GM12878 (cell line): ENCODE data around the gene DUS1L.

Source experiments
- CTCF ChIP-seq, 3 experiments: IDR thresholded peaks in 2 of 3; conservative IDR thresholded peaks in 1 of 3; 2 replicates each; pipeline ENCODE4 v1.5.1; 2011; ENCODE audit warnings: low read depth in 3 of 3, low read length in 3 of 3, mild to moderate bottlenecking in 3 of 3, control low read depth in 2 of 3, moderate library complexity in 2 of 3, inconsistent platforms in 1 of 3, mixed read lengths in 1 of 3; ENCODE audit not compliant: control insufficient read depth in 2 of 3, insufficient read depth in 1 of 3; ENCODE audit errors: extremely low read depth in 1 of 3
- GATAD2B ChIP-seq: fragments of 450-650 bp; conservative IDR thresholded peaks from 2 replicates; pipeline ENCODE4 v1.6.1; 2017; ENCODE audit warnings: low read depth, mild to moderate bottlenecking, moderate library complexity
- JUNB ChIP-seq: IDR thresholded peaks from 2 replicates; pipeline ENCODE4 v1.6.1; 2016; ENCODE audit warnings: antibody characterized with exemption, mild to moderate bottlenecking
- NFYB ChIP-seq: IDR thresholded peaks from 2 replicates; pipeline ENCODE4 v1.6.1; 2011; ENCODE audit warnings: low read depth, mild to moderate bottlenecking, low read length, improper control_type of control experiment, moderate library complexity; ENCODE audit not compliant: insufficient read depth
- NKRF ChIP-seq: fragments of 450-650 bp; conservative IDR thresholded peaks from 2 replicates; pipeline ENCODE4 v1.6.1; 2017; ENCODE audit warnings: mild to moderate bottlenecking, moderate library complexity
- POLR2A ChIP-seq: IDR thresholded peaks from 2 replicates; pipeline ENCODE4 v1.6.1; 2011; ENCODE audit warnings: low read depth, mild to moderate bottlenecking, low read length
- RELA ChIP-seq: fragments of 450-650 bp; IDR thresholded peaks from 2 replicates; pipeline ENCODE4 v1.8.0; 2014; ENCODE audit warnings: borderline replicate concordance; ENCODE audit not compliant: partially characterized antibody

- TF ChIP-seq NKRF (0 out of 2 replicates have a peak, but pooled peaks have one; percentile 49), NFYB (no peak), JUNB (no peak), RELA (no peak), POLR2A (no peak), CTCF (IDR thresholded peaks at IDR 0.05 in 2 of 3, conservative IDR thresholded peaks at IDR 0.05 in 1 of 3; ENCODE audit: control insufficient read depth in 2 of 3, extremely low read depth in 1 of 3, insufficient read depth in 1 of 3, low read depth in 3 of 3, low read length in 3 of 3) (no peak), GATAD2B (no peak)
These were observed 389 bp downstream of the DUS1L start for GRCh38 chr17:82065193-82065637.
